HEK293 (cell line): ENCODE data around the gene NCLN.

Experiments used
- CTCF ChIA-PET: fragments of 350-600 bp; formaldehyde crosslinking; extraction: SDS; loops from one replicate; lab custom pipeline; 2021; ENCODE audit warnings: antibody characterized with exemption; lab: Yijun Ruan, JAX
- POLR2A ChIA-PET: fragments of 300-600 bp; formaldehyde crosslinking; extraction: SDS; loops from one replicate; lab custom pipeline; 2020; ENCODE audit warnings: antibody characterized with exemption, inconsistent platforms; lab: Yijun Ruan, JAX
- H3K27ac ChIP-seq: fragments of 200-500 bp; sonication (Bioruptor generic); 2 replicates; pipeline ENCODE4 v1.5.1; 2014; ENCODE audit warnings: low read depth, low read length, control low read depth, inconsistent platforms; ENCODE audit errors: extremely low read depth
- H3K36me3 ChIP-seq, 2 experiments: fragments of 200-500 bp in 1 of 2; sonication (Bioruptor generic) in 1 of 2; 1 replicate in 1 of 2; 2 replicates in 1 of 2; pipeline ENCODE4 v1.5.1; 2014 to 2017; ENCODE audit warnings: inconsistent platforms in 2 of 2, low read length in 2 of 2; ENCODE audit not compliant: control insufficient read depth in 2 of 2, insufficient read depth in 1 of 2
- H3K4me1 ChIP-seq: fragments of 200-500 bp; sonication (Bioruptor generic); 2 replicates; pipeline ENCODE4 v1.5.1; 2014; ENCODE audit warnings: mild to moderate bottlenecking, low read length, inconsistent platforms; ENCODE audit not compliant: control insufficient read depth, insufficient read depth
- H3K4me3 ChIP-seq: 2 replicates; pipeline ENCODE4 v1.5.1; 2011; ENCODE audit warnings: low read depth, mild to moderate bottlenecking, control low read depth, low read length, moderate library complexity
- H3K9me3 ChIP-seq: fragments of 200-500 bp; sonication (Bioruptor generic); 2 replicates; pipeline ENCODE4 v1.5.1; 2014; ENCODE audit warnings: low read depth, low read length, inconsistent platforms; ENCODE audit not compliant: control insufficient read depth, insufficient read depth
- GFI1B ChIP-seq: fragments of 450-650 bp; formaldehyde crosslinking; IDR thresholded peaks from 2 replicates; pipeline ENCODE4 v1.5.1; 2016; ENCODE audit warnings: missing biosample characterization, missing genetic modification characterization
- MZF1 ChIP-seq: fragments of 450-650 bp; formaldehyde crosslinking; IDR thresholded peaks from 2 replicates; pipeline ENCODE4 v1.5.1; 2017; ENCODE audit warnings: missing biosample characterization, missing genetic modification characterization, borderline replicate concordance
- SP7 ChIP-seq: fragments of 450-650 bp; formaldehyde crosslinking; IDR thresholded peaks from 2 replicates; pipeline ENCODE4 v1.5.1; 2016; ENCODE audit warnings: missing biosample characterization, missing genetic modification characterization
- ZNF132 ChIP-seq: fragments of 450-650 bp; formaldehyde crosslinking; IDR thresholded peaks from 2 replicates; pipeline ENCODE4 v1.5.1; 2017; ENCODE audit warnings: missing biosample characterization, missing genetic modification characterization, borderline replicate concordance
- ZNF140 ChIP-seq: fragments of 450-650 bp; formaldehyde crosslinking; IDR thresholded peaks from 2 replicates; pipeline ENCODE4 v1.5.1; 2016; ENCODE audit warnings: missing biosample characterization, missing genetic modification characterization
- ZNF155 ChIP-seq: fragments of 450-650 bp; formaldehyde crosslinking; IDR thresholded peaks from 2 replicates; pipeline ENCODE4 v1.5.1; 2016; ENCODE audit warnings: missing biosample characterization, missing genetic modification characterization
- ZNF169 ChIP-seq: fragments of 450-650 bp; formaldehyde crosslinking; IDR thresholded peaks from 2 replicates; pipeline ENCODE4 v1.5.1; 2016; ENCODE audit warnings: missing biosample characterization, missing genetic modification characterization
- ZNF350 ChIP-seq: fragments of 450-650 bp; formaldehyde crosslinking; IDR thresholded peaks from 2 replicates; pipeline ENCODE4 v1.5.0; 2017; ENCODE audit warnings: missing biosample characterization, mild to moderate bottlenecking, missing genetic modification characterization
- ZNF510 ChIP-seq: fragments of 450-650 bp; formaldehyde crosslinking; IDR thresholded peaks from 2 replicates; pipeline ENCODE4 v1.5.1; 2018; ENCODE audit warnings: mild to moderate bottlenecking, missing genetic modification characterization, missing biosample characterization; ENCODE audit not compliant: insufficient replicate concordance
- ZNF544 ChIP-seq: fragments of 450-650 bp; formaldehyde crosslinking; IDR thresholded peaks from 2 replicates; pipeline ENCODE4 v1.5.0; 2017; ENCODE audit warnings: missing biosample characterization, missing genetic modification characterization
- ZNF629 ChIP-seq: fragments of 450-650 bp; formaldehyde crosslinking; IDR thresholded peaks from 2 replicates; pipeline ENCODE4 v1.5.1; 2017; ENCODE audit warnings: missing biosample characterization, missing genetic modification characterization
- ZNF660 ChIP-seq: fragments of 450-650 bp; IDR thresholded peaks from 2 replicates; pipeline ENCODE4 v1.5.1; 2018; ENCODE audit warnings: missing biosample characterization, mild to moderate bottlenecking, missing genetic modification characterization
- ZSCAN30 ChIP-seq: fragments of 450-650 bp; IDR thresholded peaks from 2 replicates; pipeline ENCODE4 v1.5.1; 2018; ENCODE audit warnings: missing biosample characterization, mild to moderate bottlenecking, missing genetic modification characterization, moderate library complexity
- TF ChIP-seq, protein P1 (sequence below): fragments of 450-650 bp; formaldehyde crosslinking; IDR thresholded peaks from 2 replicates; pipeline ENCODE4 v1.5.1; 2016; ENCODE audit warnings: missing biosample characterization, missing genetic modification characterization
- TF ChIP-seq, protein P2 (sequence below): fragments of 450-650 bp; formaldehyde crosslinking; IDR thresholded peaks from 2 replicates; pipeline ENCODE4 v1.5.1; 2016; ENCODE audit warnings: missing biosample characterization, missing genetic modification characterization
- TF ChIP-seq, protein P3 (sequence below): fragments of 450-650 bp; formaldehyde crosslinking; IDR thresholded peaks from 2 replicates; pipeline ENCODE4 v1.5.1; 2017; ENCODE audit warnings: missing biosample characterization, missing genetic modification characterization
- TF ChIP-seq, protein P4 (sequence below): fragments of 450-650 bp; formaldehyde crosslinking; IDR thresholded peaks from 2 replicates; pipeline ENCODE4 v1.5.1; 2016; ENCODE audit warnings: missing biosample characterization, missing genetic modification characterization

The NCLN gene

DNA sequence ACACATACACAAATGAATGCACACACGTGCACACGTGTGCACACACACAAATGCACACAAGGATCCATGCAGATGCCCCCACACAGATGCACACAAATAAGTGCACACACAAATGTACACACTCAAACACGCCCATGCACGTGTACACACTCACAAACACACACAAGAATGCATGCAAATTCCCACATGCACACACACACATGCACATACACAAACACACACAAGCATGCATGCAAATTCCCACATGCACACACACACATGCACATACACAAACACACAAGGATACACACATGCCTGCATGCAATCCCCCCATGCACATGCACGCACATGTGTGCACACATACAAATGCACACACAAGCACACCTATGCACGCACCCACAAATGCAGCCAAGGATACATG lies 36.6 kb upstream of the NCLN start (continued):
- TF ChIP-seq, protein P1, sequence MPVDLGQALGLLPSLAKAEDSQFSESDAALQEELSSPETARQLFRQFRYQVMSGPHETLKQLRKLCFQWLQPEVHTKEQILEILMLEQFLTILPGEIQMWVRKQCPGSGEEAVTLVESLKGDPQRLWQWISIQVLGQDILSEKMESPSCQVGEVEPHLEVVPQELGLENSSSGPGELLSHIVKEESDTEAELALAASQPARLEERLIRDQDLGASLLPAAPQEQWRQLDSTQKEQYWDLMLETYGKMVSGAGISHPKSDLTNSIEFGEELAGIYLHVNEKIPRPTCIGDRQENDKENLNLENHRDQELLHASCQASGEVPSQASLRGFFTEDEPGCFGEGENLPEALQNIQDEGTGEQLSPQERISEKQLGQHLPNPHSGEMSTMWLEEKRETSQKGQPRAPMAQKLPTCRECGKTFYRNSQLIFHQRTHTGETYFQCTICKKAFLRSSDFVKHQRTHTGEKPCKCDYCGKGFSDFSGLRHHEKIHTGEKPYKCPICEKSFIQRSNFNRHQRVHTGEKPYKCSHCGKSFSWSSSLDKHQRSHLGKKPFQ = peak; percentile 84; the same call in 1 of the 2 replicates
- no peak for TF ChIP-seq ZNF169 (tag by site-specific recombination)
- no peak for TF ChIP-seq GFI1B
- TF ChIP-seq, protein P2, sequence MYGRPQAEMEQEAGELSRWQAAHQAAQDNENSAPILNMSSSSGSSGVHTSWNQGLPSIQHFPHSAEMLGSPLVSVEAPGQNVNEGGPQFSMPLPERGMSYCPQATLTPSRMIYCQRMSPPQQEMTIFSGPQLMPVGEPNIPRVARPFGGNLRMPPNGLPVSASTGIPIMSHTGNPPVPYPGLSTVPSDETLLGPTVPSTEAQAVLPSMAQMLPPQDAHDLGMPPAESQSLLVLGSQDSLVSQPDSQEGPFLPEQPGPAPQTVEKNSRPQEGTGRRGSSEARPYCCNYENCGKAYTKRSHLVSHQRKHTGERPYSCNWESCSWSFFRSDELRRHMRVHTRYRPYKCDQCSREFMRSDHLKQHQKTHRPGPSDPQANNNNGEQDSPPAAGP = no peak
- TF ChIP-seq, protein P3, sequence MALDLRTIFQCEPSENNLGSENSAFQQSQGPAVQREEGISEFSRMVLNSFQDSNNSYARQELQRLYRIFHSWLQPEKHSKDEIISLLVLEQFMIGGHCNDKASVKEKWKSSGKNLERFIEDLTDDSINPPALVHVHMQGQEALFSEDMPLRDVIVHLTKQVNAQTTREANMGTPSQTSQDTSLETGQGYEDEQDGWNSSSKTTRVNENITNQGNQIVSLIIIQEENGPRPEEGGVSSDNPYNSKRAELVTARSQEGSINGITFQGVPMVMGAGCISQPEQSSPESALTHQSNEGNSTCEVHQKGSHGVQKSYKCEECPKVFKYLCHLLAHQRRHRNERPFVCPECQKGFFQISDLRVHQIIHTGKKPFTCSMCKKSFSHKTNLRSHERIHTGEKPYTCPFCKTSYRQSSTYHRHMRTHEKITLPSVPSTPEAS (tag by site-specific recombination) = peak; percentile 92
- no peak for TF ChIP-seq ZNF155
- TF ChIP-seq MZF1 (tag by site-specific recombination) = no peak
- TF ChIP-seq ZNF544 (tag by site-specific recombination) = no peak
- TF ChIP-seq ZNF350 = no peak
- TF ChIP-seq, protein P4, sequence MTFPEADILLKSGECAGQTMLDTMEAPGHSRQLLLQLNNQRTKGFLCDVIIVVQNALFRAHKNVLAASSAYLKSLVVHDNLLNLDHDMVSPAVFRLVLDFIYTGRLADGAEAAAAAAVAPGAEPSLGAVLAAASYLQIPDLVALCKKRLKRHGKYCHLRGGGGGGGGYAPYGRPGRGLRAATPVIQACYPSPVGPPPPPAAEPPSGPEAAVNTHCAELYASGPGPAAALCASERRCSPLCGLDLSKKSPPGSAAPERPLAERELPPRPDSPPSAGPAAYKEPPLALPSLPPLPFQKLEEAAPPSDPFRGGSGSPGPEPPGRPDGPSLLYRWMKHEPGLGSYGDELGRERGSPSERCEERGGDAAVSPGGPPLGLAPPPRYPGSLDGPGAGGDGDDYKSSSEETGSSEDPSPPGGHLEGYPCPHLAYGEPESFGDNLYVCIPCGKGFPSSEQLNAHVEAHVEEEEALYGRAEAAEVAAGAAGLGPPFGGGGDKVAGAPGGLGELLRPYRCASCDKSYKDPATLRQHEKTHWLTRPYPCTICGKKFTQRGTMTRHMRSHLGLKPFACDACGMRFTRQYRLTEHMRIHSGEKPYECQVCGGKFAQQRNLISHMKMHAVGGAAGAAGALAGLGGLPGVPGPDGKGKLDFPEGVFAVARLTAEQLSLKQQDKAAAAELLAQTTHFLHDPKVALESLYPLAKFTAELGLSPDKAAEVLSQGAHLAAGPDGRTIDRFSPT = no peak
- TF ChIP-seq, all 188 proteins: peak for 3

DNA sequence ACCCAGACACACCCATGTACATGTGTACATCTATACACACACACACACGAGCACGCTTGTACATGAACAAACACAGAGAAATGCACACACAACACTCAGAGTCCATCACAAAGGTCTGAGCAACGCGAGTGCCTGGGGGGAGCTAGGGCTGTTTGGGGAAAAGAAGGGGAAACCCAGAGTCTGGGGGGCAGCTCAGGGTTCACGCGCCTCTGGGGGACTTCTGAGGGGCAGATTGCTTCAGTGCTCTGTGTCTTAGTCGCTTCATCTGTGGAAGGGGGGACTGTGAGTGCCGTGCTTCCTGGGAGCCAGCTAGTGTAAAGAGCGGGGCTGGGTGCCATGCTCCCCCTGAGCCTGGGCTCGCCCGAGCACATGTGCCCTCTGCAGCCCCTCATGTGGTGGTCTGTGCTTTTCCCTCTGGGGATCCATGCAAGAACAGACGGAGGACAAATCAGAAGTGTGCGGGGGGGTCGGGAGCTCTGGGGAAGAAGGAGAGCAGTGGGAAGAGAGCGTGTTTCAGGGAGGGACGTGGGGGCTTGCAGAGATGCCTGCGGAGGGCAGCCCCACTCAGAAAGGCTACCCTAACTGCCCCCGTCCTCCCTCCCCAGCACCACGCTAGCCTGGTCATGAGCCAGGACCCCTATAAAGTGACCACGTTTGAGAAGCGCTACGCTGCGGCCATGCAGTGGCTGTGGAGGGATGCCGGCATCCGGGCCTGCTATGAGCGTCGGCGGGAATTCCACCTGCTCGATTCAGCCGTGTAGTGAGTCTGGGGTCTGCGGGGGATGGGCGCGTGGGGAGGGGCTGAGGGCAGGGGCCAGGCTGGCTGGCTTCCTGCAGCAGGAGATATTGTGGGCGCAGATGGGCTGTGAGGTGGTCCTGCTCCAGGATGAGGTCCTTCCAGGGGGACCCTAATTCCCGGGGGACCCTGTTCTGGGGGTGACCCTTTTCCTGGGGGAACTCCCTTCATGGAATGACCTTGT lies 35.9 kb upstream of the NCLN start:
- H3K4me3 ChIP-seq = no peak overlapping the region
- H3K4me1 ChIP-seq = no peaks in the 10 kb centered on the region
- no peaks in the 10 kb centered on the region for H3K9me3 ChIP-seq
- POLR2A ChIA-PET = no interaction called here
- H3K27ac ChIP-seq = no peak overlapping the region
- no peaks in the 10 kb centered on the region for H3K36me3 ChIP-seq
- no peak for TF ChIP-seq ZSCAN30 (tag by site-specific recombination)
- no peak for TF ChIP-seq ZNF510 (tag by site-specific recombination)
- TF ChIP-seq SP7 = no peak
- no peak for TF ChIP-seq ZNF132 (tag by site-specific recombination)
- no peak for TF ChIP-seq ZNF629
- TF ChIP-seq ZNF660 (tag by site-specific recombination) = no peak
- TF ChIP-seq ZNF140 (tag by site-specific recombination) = no peak
- CTCF ChIA-PET = interaction anchor here (0.6 kb wide), 2 partner anchors 21 to 699 kb away, joined by 3 to 5 read pairs; no protein-coding TSS in a partner anchor
